SU-DHL-6 (cell line): ENCODE results near the gene SPINK6.

Source experiments
- H2AFZ ChIP-seq: fragments of 200-600 bp; sonication (generic); 2 replicates; pipeline ENCODE4 v1.6.1; 2014; ENCODE audit warnings: low read depth, mild to moderate bottlenecking, moderate library complexity, mixed read lengths, antibody characterized with exemption, low read length; ENCODE audit not compliant: severe bottlenecking
- H3F3A ChIP-seq: fragments of 200-600 bp; shearing (Covaris generic); 2 replicates; pipeline ENCODE4 v1.6.0; 2016; ENCODE audit warnings: antibody characterized with exemption, mild to moderate bottlenecking; ENCODE audit not compliant: insufficient read depth
- H3K27ac ChIP-seq: fragments of 200-600 bp; sonication (generic); 2 replicates; pipeline ENCODE4 v1.5.1; 2016; ENCODE audit warnings: low read depth, mild to moderate bottlenecking, low read length, moderate library complexity, mixed read lengths
- H3K27me3 ChIP-seq: fragments of 200-600 bp; sonication (generic), shearing (Covaris generic); 2 replicates; pipeline ENCODE4 v1.6.0; 2014; ENCODE audit warnings: mild to moderate bottlenecking, low read length
- H3K36me3 ChIP-seq: fragments of 200-600 bp; sonication (generic); 2 replicates; pipeline ENCODE4 v1.6.1; 2014; ENCODE audit warnings: mild to moderate bottlenecking, low read length, mixed read lengths
- H3K4me2 ChIP-seq: fragments of 300-600, 200-600 bp; shearing (Covaris generic), sonication (generic); 2 replicates; pipeline ENCODE4 v1.6.0; 2014; ENCODE audit warnings: low read length, low read depth, mild to moderate bottlenecking; ENCODE audit not compliant: poor library complexity, severe bottlenecking
- H3K4me3 ChIP-seq: fragments of 200-600 bp; sonication (generic); 2 replicates; pipeline ENCODE4 v1.5.1; 2014; ENCODE audit warnings: antibody characterized with exemption, low read length, mild to moderate bottlenecking, mixed read lengths; ENCODE audit not compliant: insufficient read depth, poor library complexity, severe bottlenecking
- H3K79me2 ChIP-seq: fragments of 200-600 bp; sonication (generic); 2 replicates; pipeline ENCODE4 v1.6.1; 2014; ENCODE audit warnings: mild to moderate bottlenecking, low read length, moderate library complexity; ENCODE audit not compliant: insufficient read depth
- H3K9ac ChIP-seq: fragments of 200-600 bp; sonication (generic); 2 replicates; pipeline ENCODE4 v1.7.0; 2014; ENCODE audit warnings: mild to moderate bottlenecking, low read length
- H3K9me2 ChIP-seq: fragments of 200-600 bp; sonication (generic); replicated peaks from 2 replicates; pipeline ENCODE4 v1.6.1; 2014; ENCODE audit warnings: low read length; ENCODE audit not compliant: insufficient read depth
- H3K9me3 ChIP-seq: fragments of 200-600 bp; sonication (generic); 2 replicates; pipeline ENCODE4 v1.6.1; 2014; ENCODE audit warnings: low read length, mixed read lengths; ENCODE audit not compliant: insufficient read depth
- H4K20me1 ChIP-seq: fragments of 200-600 bp; sonication (generic); 2 replicates; pipeline ENCODE4 v1.6.1; 2014; ENCODE audit warnings: low read depth, mild to moderate bottlenecking, antibody characterized with exemption, low read length, moderate library complexity, mixed read lengths
- CTCF ChIP-seq: fragments of 200-600 bp; sonication (generic); IDR thresholded peaks from one replicate; pipeline ENCODE4 v1.5.1; 2017; ENCODE audit warnings: antibody characterized with exemption, mild to moderate bottlenecking, low read length, moderate library complexity; ENCODE audit not compliant: insufficient read depth, poor library complexity, severe bottlenecking
- EZH2phosphoT487 ChIP-seq: fragments of 200-600 bp; sonication (generic), shearing (Covaris generic); conservative IDR thresholded peaks from 2 replicates; pipeline ENCODE4 v1.6.1; 2018; ENCODE audit warnings: mild to moderate bottlenecking, antibody characterized with exemption, low read length, moderate library complexity, mixed read lengths

The SPINK6 gene

GRCh38 chr5:148228392-148228984 is 25.6 kb downstream of the SPINK6 start:
- Histone ChIP-seq H3K9ac (no peak overlapping the region), H2AFZ (no peak overlapping the region), H3K27ac (no peak overlapping the region), H3K4me3 (no peak overlapping the region), H3K9me3 (no peaks in the 10 kb centered on the region), H3K9me2 (no peaks in the 10 kb centered on the region), H3K36me3 (no peaks in the 10 kb centered on the region), H3K79me2 (no peaks in the 10 kb centered on the region), H3K27me3 (no peaks in the 10 kb centered on the region), H3F3A (no peaks in the 10 kb centered on the region), H4K20me1 (no peaks in the 10 kb centered on the region), H3K4me2 (no peak overlapping the region)
- TF ChIP-seq EZH2phosphoT487 (no peak), CTCF (no peak)

- Histone ChIP-seq H4K20me1 (no peaks in the 10 kb centered on the region), H3K79me2 (no peaks in the 10 kb centered on the region), H3K36me3 (no peaks in the 10 kb centered on the region), H3F3A (no peaks in the 10 kb centered on the region), H3K4me2 (no peak overlapping the region), H3K9ac (no peak overlapping the region), H3K27ac (no peak overlapping the region), H3K27me3 (no peaks in the 10 kb centered on the region), H3K4me3 (no peak overlapping the region), H3K9me2 (no peaks in the 10 kb centered on the region), H2AFZ (no peak overlapping the region), H3K9me3 (no peaks in the 10 kb centered on the region)
- TF ChIP-seq CTCF, result no peak
- TF ChIP-seq EZH2phosphoT487, result no peak
Observed at GRCh38 chr5:148229840-148230239, 27.0 kb downstream of the SPINK6 start.

GRCh38 chr5:148230240-148230639 is 27.4 kb downstream of the SPINK6 start:
- no peaks in the 10 kb centered on the region for H3K27me3 ChIP-seq
- no peak for TF ChIP-seq EZH2phosphoT487
- TF ChIP-seq CTCF, result no peak
- H3K9ac ChIP-seq, result no peak overlapping the region
- H3K79me2 ChIP-seq, result no peaks in the 10 kb centered on the region
- H3F3A ChIP-seq, result no peaks in the 10 kb centered on the region
- no peak overlapping the region for H2AFZ ChIP-seq
- no peaks in the 10 kb centered on the region for H4K20me1 ChIP-seq
- no peak overlapping the region for H3K4me3 ChIP-seq
- no peak overlapping the region for H3K4me2 ChIP-seq
- H3K9me3 ChIP-seq, result no peaks in the 10 kb centered on the region
- no peak overlapping the region for H3K27ac ChIP-seq
- H3K36me3 ChIP-seq, result no peaks in the 10 kb centered on the region
- no peaks in the 10 kb centered on the region for H3K9me2 ChIP-seq
